ENCODE results near the gene CNTNAP5.

The CNTNAP5 gene

DNA sequence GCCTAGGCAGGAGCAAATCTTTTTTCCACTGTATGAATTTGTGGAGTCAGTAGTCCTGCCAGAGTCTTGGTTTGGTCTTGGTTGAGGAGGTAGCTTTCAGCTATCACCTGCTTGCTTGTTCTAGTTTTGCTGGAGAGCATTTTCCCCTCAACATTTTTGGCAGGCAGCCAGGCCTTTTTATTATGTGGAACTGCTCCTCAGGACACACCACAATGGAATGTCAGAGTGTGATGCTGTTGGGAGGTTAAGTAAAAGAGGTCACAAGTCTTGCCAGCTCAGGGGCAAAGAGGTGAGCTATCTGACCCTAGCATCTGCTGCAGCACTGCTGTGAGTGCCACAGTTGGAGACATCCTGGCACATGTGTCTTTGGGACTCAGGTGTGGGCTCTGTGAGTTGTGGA, 258.0 kb downstream of the CNTNAP5 start:
- Histone ChIP-seq H3K9me3 (ENCODE audit: control insufficient read depth in 1 of 2, low read length in 2 of 2) (no peaks in the 10 kb centered on the region), H3K9ac (ENCODE audit: low read depth in 1 of 2, low read length in 2 of 2) (no peak overlapping the region), H3K36me3 (ENCODE audit: control insufficient read depth in 1 of 2, insufficient read depth in 2 of 2, low read length in 2 of 2) (no peaks in the 10 kb centered on the region), H3K4me3 (ENCODE audit: low read depth in 1 of 2, low read length in 2 of 2) (no peak overlapping the region), H3K4me1 (ENCODE audit: control insufficient read depth in 1 of 2, insufficient read depth in 2 of 2, low read length in 2 of 2) (no peaks in the 10 kb centered on the region), H3K27ac (ENCODE audit: low read depth, low read length) (no peak overlapping the region), H3K27me3 (ENCODE audit: control insufficient read depth in 1 of 2, insufficient read depth in 2 of 2, low read length in 2 of 2) (no peaks in the 10 kb centered on the region)

DNA sequence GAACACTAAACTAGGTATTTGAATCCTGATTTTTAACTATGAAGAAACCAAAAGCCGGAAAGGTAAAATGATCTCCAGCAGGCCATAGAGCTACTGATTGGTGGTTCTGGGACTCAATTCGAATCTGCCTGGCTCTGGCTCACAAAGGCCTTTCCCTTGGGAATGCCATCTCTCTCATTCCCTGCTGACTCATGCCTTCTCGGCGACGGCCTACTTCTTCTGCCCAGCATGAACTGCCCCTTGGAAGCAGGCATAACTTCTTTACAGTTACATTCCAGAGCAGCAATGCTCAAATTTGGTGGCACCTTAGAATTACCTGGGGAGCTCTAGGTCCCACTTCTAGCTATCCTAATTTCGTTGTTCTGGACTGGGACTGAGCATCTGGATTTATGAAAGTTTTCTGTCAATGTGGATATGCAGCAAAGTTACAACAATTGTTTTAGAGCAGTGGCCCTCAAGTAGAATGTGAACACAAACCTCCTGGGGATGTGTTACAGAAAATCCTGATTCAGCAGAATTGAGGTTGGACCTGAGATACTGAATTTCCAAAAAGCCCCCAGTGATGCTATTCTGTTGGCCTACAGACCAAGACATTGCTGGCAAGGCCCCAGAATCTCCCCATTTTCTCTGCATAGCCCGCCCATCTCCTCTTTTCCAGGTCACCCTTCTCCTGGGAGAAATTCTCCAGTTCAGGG, 261.1 kb downstream of the CNTNAP5 start:
- no peak overlapping the region for H3K4me3 ChIP-seq (ENCODE audit: low read depth in 1 of 2, low read length in 2 of 2)
- H3K27me3 ChIP-seq (ENCODE audit: control insufficient read depth in 1 of 2, insufficient read depth in 2 of 2, low read length in 2 of 2): no peaks in the 10 kb centered on the region
- no peaks in the 10 kb centered on the region for H3K36me3 ChIP-seq (ENCODE audit: control insufficient read depth in 1 of 2, insufficient read depth in 2 of 2, low read length in 2 of 2)
- no peak overlapping the region for H3K9ac ChIP-seq (ENCODE audit: low read depth in 1 of 2, low read length in 2 of 2)
- H3K9me3 ChIP-seq (ENCODE audit: control insufficient read depth in 1 of 2, low read length in 2 of 2): no peaks in the 10 kb centered on the region
- H3K27ac ChIP-seq (ENCODE audit: low read depth, low read length): no peak overlapping the region
- no peaks in the 10 kb centered on the region for H3K4me1 ChIP-seq (ENCODE audit: control insufficient read depth in 1 of 2, insufficient read depth in 2 of 2, low read length in 2 of 2)

GRCh38 chr2:124289060-124289459, 264.0 kb downstream of the CNTNAP5 start:
- H3K27ac ChIP-seq (ENCODE audit: low read depth, low read length): no peak overlapping the region
- no peaks in the 10 kb centered on the region for H3K4me1 ChIP-seq (ENCODE audit: control insufficient read depth in 1 of 2, insufficient read depth in 2 of 2, low read length in 2 of 2)
- no peaks in the 10 kb centered on the region for H3K9me3 ChIP-seq (ENCODE audit: control insufficient read depth in 1 of 2, low read length in 2 of 2)
- H3K36me3 ChIP-seq (ENCODE audit: control insufficient read depth in 1 of 2, insufficient read depth in 2 of 2, low read length in 2 of 2): no peaks in the 10 kb centered on the region
- no peak overlapping the region for H3K4me3 ChIP-seq (ENCODE audit: low read depth in 1 of 2, low read length in 2 of 2)
- H3K9ac ChIP-seq (ENCODE audit: low read depth in 1 of 2, low read length in 2 of 2): no peak overlapping the region
- H3K27me3 ChIP-seq (ENCODE audit: control insufficient read depth in 1 of 2, insufficient read depth in 2 of 2, low read length in 2 of 2): no peaks in the 10 kb centered on the region

- H3K4me1 ChIP-seq (ENCODE audit: control insufficient read depth in 1 of 2, insufficient read depth in 2 of 2, low read length in 2 of 2): no peaks in the 10 kb centered on the region
- no peak overlapping the region for H3K9ac ChIP-seq (ENCODE audit: low read depth in 1 of 2, low read length in 2 of 2)
- H3K27ac ChIP-seq (ENCODE audit: low read depth, low read length): no peak overlapping the region
- no peak overlapping the region for H3K4me3 ChIP-seq (ENCODE audit: low read depth in 1 of 2, low read length in 2 of 2)
- H3K9me3 ChIP-seq (ENCODE audit: control insufficient read depth in 1 of 2, low read length in 2 of 2): no peaks in the 10 kb centered on the region
- H3K27me3 ChIP-seq (ENCODE audit: control insufficient read depth in 1 of 2, insufficient read depth in 2 of 2, low read length in 2 of 2): no peaks in the 10 kb centered on the region
- no peaks in the 10 kb centered on the region for H3K36me3 ChIP-seq (ENCODE audit: control insufficient read depth in 1 of 2, insufficient read depth in 2 of 2, low read length in 2 of 2)
Observed at GRCh38 chr2:124289615-124290014, 264.5 kb downstream of the CNTNAP5 start.

- H3K4me3 ChIP-seq (ENCODE audit: low read depth in 1 of 2, low read length in 2 of 2): no peak overlapping the region
- no peaks in the 10 kb centered on the region for H3K9me3 ChIP-seq (ENCODE audit: control insufficient read depth in 1 of 2, low read length in 2 of 2)
- no peak overlapping the region for H3K9ac ChIP-seq (ENCODE audit: low read depth in 1 of 2, low read length in 2 of 2)
- no peaks in the 10 kb centered on the region for H3K4me1 ChIP-seq (ENCODE audit: control insufficient read depth in 1 of 2, insufficient read depth in 2 of 2, low read length in 2 of 2)
- no peaks in the 10 kb centered on the region for H3K36me3 ChIP-seq (ENCODE audit: control insufficient read depth in 1 of 2, insufficient read depth in 2 of 2, low read length in 2 of 2)
- H3K27me3 ChIP-seq (ENCODE audit: control insufficient read depth in 1 of 2, insufficient read depth in 2 of 2, low read length in 2 of 2): no peaks in the 10 kb centered on the region
- no peak overlapping the region for H3K27ac ChIP-seq (ENCODE audit: low read depth, low read length)
Observed at GRCh38 chr2:124296470-124296869, 271.4 kb downstream of the CNTNAP5 start.

DNA sequence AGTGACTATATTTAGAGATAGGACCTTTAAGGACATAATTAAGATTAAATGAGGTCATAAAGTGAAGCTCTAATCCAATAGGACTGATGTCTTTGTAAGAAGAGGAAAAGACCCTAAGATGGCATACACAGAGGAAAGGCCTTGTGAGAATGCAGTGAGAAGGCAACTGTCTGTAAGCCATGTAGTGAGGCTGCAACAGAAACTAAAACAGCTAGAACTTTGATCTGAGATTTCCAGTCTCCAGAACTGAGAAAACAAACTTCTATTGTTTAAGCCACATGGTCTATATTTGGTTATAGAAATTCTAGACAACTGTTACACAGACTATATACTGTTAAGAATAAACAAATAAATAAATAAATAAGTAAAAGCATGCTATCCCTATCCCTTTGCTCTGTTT, 276.8 kb downstream of the CNTNAP5 start:
- no peaks in the 10 kb centered on the region for H3K9me3 ChIP-seq (ENCODE audit: control insufficient read depth in 1 of 2, low read length in 2 of 2)
- no peaks in the 10 kb centered on the region for H3K4me1 ChIP-seq (ENCODE audit: control insufficient read depth in 1 of 2, insufficient read depth in 2 of 2, low read length in 2 of 2)
- H3K27me3 ChIP-seq (ENCODE audit: control insufficient read depth in 1 of 2, insufficient read depth in 2 of 2, low read length in 2 of 2): no peaks in the 10 kb centered on the region
- no peak overlapping the region for H3K27ac ChIP-seq (ENCODE audit: low read depth, low read length)
- no peak overlapping the region for H3K4me3 ChIP-seq (ENCODE audit: low read depth in 1 of 2, low read length in 2 of 2)
- H3K9ac ChIP-seq (ENCODE audit: low read depth in 1 of 2, low read length in 2 of 2): no peak overlapping the region
- H3K36me3 ChIP-seq (ENCODE audit: control insufficient read depth in 1 of 2, insufficient read depth in 2 of 2, low read length in 2 of 2): no peaks in the 10 kb centered on the region

- H3K36me3 ChIP-seq (ENCODE audit: control insufficient read depth in 1 of 2, insufficient read depth in 2 of 2, low read length in 2 of 2): no peaks in the 10 kb centered on the region
- no peaks in the 10 kb centered on the region for H3K9me3 ChIP-seq (ENCODE audit: control insufficient read depth in 1 of 2, low read length in 2 of 2)
- H3K4me3 ChIP-seq (ENCODE audit: low read depth in 1 of 2, low read length in 2 of 2): no peak overlapping the region
- no peak overlapping the region for H3K27ac ChIP-seq (ENCODE audit: low read depth, low read length)
- H3K27me3 ChIP-seq (ENCODE audit: control insufficient read depth in 1 of 2, insufficient read depth in 2 of 2, low read length in 2 of 2): no peaks in the 10 kb centered on the region
- H3K9ac ChIP-seq (ENCODE audit: low read depth in 1 of 2, low read length in 2 of 2): no peak overlapping the region
- no peaks in the 10 kb centered on the region for H3K4me1 ChIP-seq (ENCODE audit: control insufficient read depth in 1 of 2, insufficient read depth in 2 of 2, low read length in 2 of 2)
Observed at GRCh38 chr2:124308319-124309062, 283.4 kb downstream of the CNTNAP5 start.

GRCh38 chr2:124309563-124310138, 284.6 kb downstream of the CNTNAP5 start:
- no peak overlapping the region for H3K27ac ChIP-seq (ENCODE audit: low read depth, low read length)
- no peaks in the 10 kb centered on the region for H3K4me1 ChIP-seq (ENCODE audit: control insufficient read depth in 1 of 2, insufficient read depth in 2 of 2, low read length in 2 of 2)
- no peaks in the 10 kb centered on the region for H3K36me3 ChIP-seq (ENCODE audit: control insufficient read depth in 1 of 2, insufficient read depth in 2 of 2, low read length in 2 of 2)
- H3K9ac ChIP-seq (ENCODE audit: low read depth in 1 of 2, low read length in 2 of 2): no peak overlapping the region
- no peaks in the 10 kb centered on the region for H3K9me3 ChIP-seq (ENCODE audit: control insufficient read depth in 1 of 2, low read length in 2 of 2)
- no peaks in the 10 kb centered on the region for H3K27me3 ChIP-seq (ENCODE audit: control insufficient read depth in 1 of 2, insufficient read depth in 2 of 2, low read length in 2 of 2)
- H3K4me3 ChIP-seq (ENCODE audit: low read depth in 1 of 2, low read length in 2 of 2): no peak overlapping the region

GRCh38 chr2:124310671-124311070, 285.6 kb downstream of the CNTNAP5 start:
- H3K36me3 ChIP-seq (ENCODE audit: control insufficient read depth in 1 of 2, insufficient read depth in 2 of 2, low read length in 2 of 2): no peaks in the 10 kb centered on the region
- no peak overlapping the region for H3K27ac ChIP-seq (ENCODE audit: low read depth, low read length)
- no peaks in the 10 kb centered on the region for H3K9me3 ChIP-seq (ENCODE audit: control insufficient read depth in 1 of 2, low read length in 2 of 2)
- no peaks in the 10 kb centered on the region for H3K27me3 ChIP-seq (ENCODE audit: control insufficient read depth in 1 of 2, insufficient read depth in 2 of 2, low read length in 2 of 2)
- no peaks in the 10 kb centered on the region for H3K4me1 ChIP-seq (ENCODE audit: control insufficient read depth in 1 of 2, insufficient read depth in 2 of 2, low read length in 2 of 2)
- H3K9ac ChIP-seq (ENCODE audit: low read depth in 1 of 2, low read length in 2 of 2): no peak overlapping the region
- H3K4me3 ChIP-seq (ENCODE audit: low read depth in 1 of 2, low read length in 2 of 2): no peak overlapping the region

DNA sequence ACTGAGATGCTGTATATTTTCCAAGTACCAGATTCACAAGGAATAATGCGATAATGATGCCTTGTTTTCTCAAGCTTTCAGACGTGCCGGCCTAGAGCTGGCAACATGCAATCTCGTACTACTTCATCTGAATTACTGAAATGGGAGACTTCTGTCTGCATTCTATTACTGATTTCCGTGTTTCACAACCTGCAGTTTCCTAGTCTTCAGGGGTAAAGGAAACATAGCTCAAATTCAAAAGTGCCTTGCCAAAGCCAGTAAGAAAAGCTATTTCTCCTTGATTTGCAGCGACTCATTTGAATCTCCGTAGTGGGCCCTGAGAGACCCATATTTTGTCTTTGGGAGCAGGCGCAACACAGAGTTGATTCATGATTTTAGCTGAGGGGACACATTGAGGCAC, 289.0 kb downstream of the CNTNAP5 start:
- no peak overlapping the region for H3K27ac ChIP-seq (ENCODE audit: low read depth, low read length)
- no peaks in the 10 kb centered on the region for H3K27me3 ChIP-seq (ENCODE audit: control insufficient read depth in 1 of 2, insufficient read depth in 2 of 2, low read length in 2 of 2)
- no peak overlapping the region for H3K9ac ChIP-seq (ENCODE audit: low read depth in 1 of 2, low read length in 2 of 2)
- H3K4me3 ChIP-seq (ENCODE audit: low read depth in 1 of 2, low read length in 2 of 2): no peak overlapping the region
- H3K9me3 ChIP-seq (ENCODE audit: control insufficient read depth in 1 of 2, low read length in 2 of 2): no peaks in the 10 kb centered on the region
- no peaks in the 10 kb centered on the region for H3K36me3 ChIP-seq (ENCODE audit: control insufficient read depth in 1 of 2, insufficient read depth in 2 of 2, low read length in 2 of 2)
- H3K4me1 ChIP-seq (ENCODE audit: control insufficient read depth in 1 of 2, insufficient read depth in 2 of 2, low read length in 2 of 2): no peaks in the 10 kb centered on the region

Data from duodenal mucosa (tissue), 2 donors.